NCI-H82 treated with DMSO at 0.1 percent for 48 hours (cell line): Measurements from ENCODE around the gene PCDHA10.

Experiments
- DNase-seq: peaks from one replicate; lab custom pipeline; 2025; ENCODE audit not compliant: unreplicated experiment; lab: John Stamatoyannopoulos, UW

PCDHA10 gene

GRCh38 chr5:140881889-140882590, 26.3 kb downstream of the PCDHA10 start, which contains the start of gene PCDHA13:
Gene PCDHA13, plus strand, starts transcription at chr5:140882124. Its CDS starts 145 bp downstream, at chr5:140882269.
- no peak for DNase-seq

GRCh38 chr5:140882591-140882899, 26.8 kb downstream of the PCDHA10 start:
- DNase-seq = no peak

GRCh38 chr5:140883373-140883772, 27.7 kb downstream of the PCDHA10 start:
- no peak for DNase-seq

- DNase-seq = no peak
Measured at GRCh38 chr5:140883927-140884697, 28.4 kb downstream of the PCDHA10 start.

GRCh38 chr5:140916325-140916724, 60.6 kb downstream of the PCDHA10 start:
- no peak for DNase-seq
